ENCODE data around the gene LSM7.
A peak's percentile ranks its signal among the peaks of the same experiment; 100 is the strongest.

LSM7 gene

GRCh38 chr19:2274931-2275535 is 53.4 kb downstream of the LSM7 start:
- peak in 1 of 2 experiments; percentile 38 for DNase-seq

GRCh38 chr19:2274185-2274711 is 54.1 kb downstream of the LSM7 start:
- DNase-seq = no peak

- peak; percentile 48 to 69 for DNase-seq
Measured at GRCh38 chr19:2273356-2274184, 54.8 kb downstream of the LSM7 start.

All from stimulated activated CD4-positive, alpha-beta T cell treated with anti-CD3 and anti-CD28 coated beads, Interleukin-4, amount 100 ng/mL, for 4 hours (primary cell).